ENCODE results near the gene KCTD1.

GRCh38 chr18:26497866-26498265 lies 50.5 kb downstream of the KCTD1 start:
- no peak for TF ChIP-seq CTCF (IDR thresholded peaks at IDR 0.05)
- no peak for TF ChIP-seq POLR2AphosphoS5 (IDR thresholded peaks at IDR 0.05; ENCODE audit: low read depth, low read length)
- TF ChIP-seq TCF12 (IDR thresholded peaks at IDR 0.05) = no peak
- TF ChIP-seq TAF1 (IDR thresholded peaks at IDR 0.05; ENCODE audit: borderline replicate concordance, low read depth, low read length) = no peak
- no peak for TF ChIP-seq EZH2phosphoT487 (IDR thresholded peaks at IDR 0.05; ENCODE audit: borderline replicate concordance, low read depth)
- TF ChIP-seq USF2 (IDR thresholded peaks at IDR 0.05; ENCODE audit: borderline replicate concordance, low read depth, low read length) = no peak
- TF ChIP-seq JUND (IDR thresholded peaks at IDR 0.05) = no peak
- no peak for TF ChIP-seq YY1 (IDR thresholded peaks at IDR 0.05; ENCODE audit: low read depth)
- no peak for TF ChIP-seq SIN3A (IDR thresholded peaks at IDR 0.05; ENCODE audit: borderline replicate concordance, low read depth, low read length)
- no peak for TF ChIP-seq CHD2 (IDR thresholded peaks at IDR 0.05; ENCODE audit: low read length, partially characterized antibody)
- TF ChIP-seq EP300 (IDR thresholded peaks at IDR 0.05; ENCODE audit: borderline replicate concordance in 1 of 2, low read depth in 1 of 2, low read length in 1 of 2) = no peak
- TF ChIP-seq ZBTB33 (IDR thresholded peaks at IDR 0.05; ENCODE audit: borderline replicate concordance, low read depth) = no peak
- TF ChIP-seq MAX (IDR thresholded peaks at IDR 0.05; ENCODE audit: low read depth) = no peak
- no peak for TF ChIP-seq FOXM1 (IDR thresholded peaks at IDR 0.05; ENCODE audit: low read depth)
